HL-60/S4 treated with retinoic acid at 250 ng/mL for 4 days and 3 days (cell line): ENCODE data around the gene LRSAM1.

Experiments
- in situ Hi-C: fragments of 300-500 bp; cut with MboI; formaldehyde crosslinking; loops from 2 replicates; pipeline ENCODE4 v1.7.0; 2022; ENCODE audit warnings: low sequenced_read_pairs

Gene LRSAM1

DNA sequence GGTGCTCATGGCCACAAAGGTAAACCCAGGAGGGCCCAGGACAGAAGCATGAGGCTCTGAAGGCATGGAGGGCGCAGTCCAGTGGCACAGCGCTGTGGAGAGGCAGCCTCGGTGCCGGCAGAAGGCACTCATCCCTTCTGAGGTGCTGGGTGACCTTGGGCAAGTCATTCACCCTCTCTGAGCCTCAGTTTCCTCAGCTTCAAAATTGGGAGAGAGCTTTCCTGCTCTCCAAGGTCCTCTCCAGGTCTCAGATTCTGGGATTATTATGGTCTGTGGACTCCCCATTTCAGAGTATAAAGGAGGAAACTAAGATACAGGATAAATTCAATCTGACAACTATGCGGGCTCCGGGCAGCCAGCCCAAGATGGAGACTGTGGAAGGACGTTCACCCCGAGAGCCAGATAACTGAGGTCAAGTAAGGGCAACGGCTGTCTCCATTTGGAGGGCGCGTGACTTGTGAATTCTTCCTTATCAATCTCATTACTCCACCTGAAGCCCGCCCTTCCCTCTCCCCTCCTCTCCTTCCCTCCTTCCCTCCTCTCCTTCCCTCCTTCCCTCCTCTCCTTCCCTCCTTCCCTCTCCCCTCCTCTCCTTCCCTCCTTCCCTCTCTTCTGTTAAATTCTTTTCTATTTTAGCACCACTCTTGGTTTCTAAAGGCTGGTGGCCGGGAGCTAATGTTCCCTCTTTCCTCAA, 58.1 kb downstream of the LRSAM1 start:
- in situ Hi-C loops, result loop anchor here (10.0 to 25.0 kb wide), 2 partner anchors 225 to 403 kb away; partner anchors contain the start of genes ST6GALNAC4 and TOR2A

- in situ Hi-C loops, result loop anchor here (10.0 to 25.0 kb wide), 2 partner anchors 225 to 402 kb away; partner anchors contain the start of genes ST6GALNAC4 and TOR2A
Observed at GRCh38 chr9:127509955-127510299, 58.6 kb downstream of the LRSAM1 start.

DNA sequence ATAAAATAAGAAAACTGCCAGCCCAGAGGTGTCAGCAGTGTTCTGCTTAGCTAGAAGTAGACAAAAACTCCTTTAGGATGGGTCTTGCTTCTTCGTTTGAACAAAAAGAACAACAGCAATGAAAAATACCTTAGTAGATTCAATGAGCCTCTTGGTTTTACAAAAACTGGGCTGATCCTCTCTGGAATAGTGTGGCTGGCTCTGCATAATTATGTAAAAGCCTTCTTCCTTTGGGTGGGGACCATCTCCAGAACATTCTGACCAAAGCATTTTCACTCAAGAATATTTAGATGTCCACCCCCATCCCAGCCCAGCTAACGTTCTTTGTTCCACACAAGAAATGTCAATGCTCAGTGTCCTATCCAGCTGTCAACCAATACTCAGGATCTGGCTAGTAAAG, 63.2 kb downstream of the LRSAM1 start:
- in situ Hi-C loops, result loop anchor here (25.0 kb wide), 1 partner anchor 398 kb away; the partner anchor contains the start of gene ST6GALNAC4

GRCh38 chr9:127516835-127517607, 65.7 kb downstream of the LRSAM1 start:
- in situ Hi-C loops, result loop anchor here (25.0 kb wide), 1 partner anchor 395 kb away; the partner anchor contains the start of gene ST6GALNAC4

DNA sequence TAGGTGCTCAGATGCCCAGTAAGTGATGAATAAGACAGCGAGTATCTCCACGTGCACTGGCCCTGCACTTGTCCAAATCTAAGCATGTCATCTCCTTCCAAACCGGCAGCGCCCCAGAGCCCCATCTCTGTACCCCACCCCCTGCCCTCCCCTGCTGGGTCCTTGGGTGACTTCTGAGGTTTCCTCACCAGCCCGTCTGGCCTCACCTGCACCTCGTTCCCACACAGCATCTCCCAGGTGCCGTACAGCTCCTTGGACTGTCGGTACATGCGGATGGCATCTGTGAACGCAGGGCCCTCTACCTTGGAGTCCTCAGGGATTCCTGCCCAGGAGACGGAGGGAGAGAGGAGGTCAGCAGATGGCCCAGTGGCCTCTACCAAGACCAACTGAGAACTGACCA, 66.3 kb downstream of the LRSAM1 start:
- in situ Hi-C loops, result loop anchor here (25.0 kb wide), 1 partner anchor 395 kb away; the partner anchor contains the start of gene ST6GALNAC4

DNA sequence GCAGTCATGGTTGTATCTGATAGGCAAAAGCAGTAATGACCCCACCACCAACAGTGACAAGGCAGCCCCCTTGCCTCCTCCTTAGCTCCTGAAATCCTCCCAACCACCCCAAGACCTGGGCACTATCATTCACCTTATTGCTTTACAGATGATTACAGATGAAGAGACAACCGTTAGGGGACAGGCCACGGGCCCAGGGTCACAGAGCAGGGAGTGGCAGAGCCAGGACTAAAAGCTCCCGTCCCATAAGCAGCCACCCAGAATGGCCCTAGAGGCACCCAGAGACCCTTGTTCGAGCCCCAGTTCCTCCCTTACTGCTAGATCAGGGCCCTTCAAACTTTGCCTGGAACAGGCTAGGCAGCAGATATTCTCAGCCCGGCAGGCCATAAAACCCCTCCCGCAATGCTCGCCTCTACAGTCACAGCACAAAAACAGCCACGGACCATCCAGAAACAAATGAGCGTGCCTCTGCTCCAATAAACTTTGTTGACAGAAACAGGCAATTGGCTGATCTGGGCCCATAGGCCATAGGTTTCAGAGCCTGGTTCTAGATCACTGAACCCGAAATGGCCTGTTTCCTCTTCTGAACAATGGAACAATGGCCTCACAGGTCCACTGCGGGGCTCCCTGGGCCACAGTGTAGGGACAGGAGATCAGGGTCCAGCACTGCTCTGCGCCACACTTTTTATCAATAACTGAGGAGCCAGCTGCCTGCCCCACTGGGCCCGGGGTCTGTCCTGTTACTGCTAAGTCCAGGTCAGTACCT, 67.0 kb downstream of the LRSAM1 start:
- in situ Hi-C loops, result loop anchor here (25.0 kb wide), 1 partner anchor 394 kb away; the partner anchor contains the start of gene ST6GALNAC4

DNA sequence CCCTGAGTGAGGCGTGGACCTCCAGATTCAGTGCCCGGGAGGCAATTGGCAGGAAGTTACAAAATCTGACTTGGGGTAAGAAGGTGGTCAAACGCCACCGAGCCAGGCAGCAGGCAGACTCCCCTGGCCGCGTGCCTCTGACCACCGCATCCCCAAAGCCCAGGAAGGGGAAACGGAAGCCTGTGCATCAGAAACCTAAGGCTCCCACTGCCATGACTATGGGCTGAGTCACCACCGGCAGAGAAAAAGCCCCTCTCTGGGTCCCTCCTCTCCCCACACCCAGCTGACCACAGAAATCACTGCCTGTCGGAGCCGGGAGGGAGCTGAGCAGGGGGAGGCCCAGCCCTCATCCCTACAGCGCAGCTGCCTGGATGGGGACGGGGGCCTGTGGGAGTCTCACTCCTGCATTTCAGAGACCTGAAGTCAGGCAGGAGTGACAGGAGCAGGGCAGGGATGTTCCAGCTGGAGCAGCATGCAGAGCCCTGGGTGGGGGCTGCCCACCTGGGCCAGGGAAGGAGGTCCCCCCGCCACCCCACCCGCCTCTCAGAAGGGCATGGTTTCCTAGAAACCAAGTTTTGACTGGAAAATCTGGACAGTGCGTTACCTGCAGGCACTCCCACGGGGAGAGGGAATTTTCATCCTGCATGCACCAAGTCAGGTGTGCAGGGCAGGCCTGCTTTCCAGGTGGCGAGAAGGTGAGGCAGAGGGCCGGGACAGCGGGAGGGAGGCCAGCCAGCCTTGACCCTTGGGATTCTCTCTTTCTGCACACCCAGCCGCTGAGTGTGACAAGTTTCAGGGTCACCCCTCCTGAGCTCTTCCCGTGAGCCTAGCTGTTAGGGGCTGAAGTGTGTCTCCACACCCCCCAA, 68.2 kb downstream of the LRSAM1 start:
- in situ Hi-C loops, result loop anchor here (25.0 kb wide), 1 partner anchor 393 kb away; the partner anchor contains the start of gene ST6GALNAC4

- in situ Hi-C loops, result loop anchor here (25.0 kb wide), 1 partner anchor 391 kb away; the partner anchor contains the start of gene ST6GALNAC4
Observed at GRCh38 chr9:127520941-127521918, 69.9 kb downstream of the LRSAM1 start.

- in situ Hi-C loops, result loop anchor here (25.0 kb wide), 1 partner anchor 390 kb away; the partner anchor contains the start of gene ST6GALNAC4
Observed at GRCh38 chr9:127521919-127522304, 70.6 kb downstream of the LRSAM1 start.

GRCh38 chr9:127522727-127523126, 71.4 kb downstream of the LRSAM1 start:
- in situ Hi-C loops, result loop anchor here (25.0 kb wide), 1 partner anchor 390 kb away; the partner anchor contains the start of gene ST6GALNAC4

GRCh38 chr9:127523312-127523851, 72.1 kb downstream of the LRSAM1 start:
- in situ Hi-C loops, result loop anchor here (25.0 kb wide), 1 partner anchor 389 kb away; the partner anchor contains the start of gene ST6GALNAC4

- in situ Hi-C loops, result loop anchor here (25.0 kb wide), 1 partner anchor 388 kb away; the partner anchor contains the start of gene ST6GALNAC4
Observed at GRCh38 chr9:127524373-127524772, 73.1 kb downstream of the LRSAM1 start.

- in situ Hi-C loops, result no loop called here
Observed at GRCh38 chr9:127525401-127526188, 74.3 kb downstream of the LRSAM1 start.

- in situ Hi-C loops, result no loop called here
Observed at GRCh38 chr9:127526655-127527559, 75.6 kb downstream of the LRSAM1 start.

DNA sequence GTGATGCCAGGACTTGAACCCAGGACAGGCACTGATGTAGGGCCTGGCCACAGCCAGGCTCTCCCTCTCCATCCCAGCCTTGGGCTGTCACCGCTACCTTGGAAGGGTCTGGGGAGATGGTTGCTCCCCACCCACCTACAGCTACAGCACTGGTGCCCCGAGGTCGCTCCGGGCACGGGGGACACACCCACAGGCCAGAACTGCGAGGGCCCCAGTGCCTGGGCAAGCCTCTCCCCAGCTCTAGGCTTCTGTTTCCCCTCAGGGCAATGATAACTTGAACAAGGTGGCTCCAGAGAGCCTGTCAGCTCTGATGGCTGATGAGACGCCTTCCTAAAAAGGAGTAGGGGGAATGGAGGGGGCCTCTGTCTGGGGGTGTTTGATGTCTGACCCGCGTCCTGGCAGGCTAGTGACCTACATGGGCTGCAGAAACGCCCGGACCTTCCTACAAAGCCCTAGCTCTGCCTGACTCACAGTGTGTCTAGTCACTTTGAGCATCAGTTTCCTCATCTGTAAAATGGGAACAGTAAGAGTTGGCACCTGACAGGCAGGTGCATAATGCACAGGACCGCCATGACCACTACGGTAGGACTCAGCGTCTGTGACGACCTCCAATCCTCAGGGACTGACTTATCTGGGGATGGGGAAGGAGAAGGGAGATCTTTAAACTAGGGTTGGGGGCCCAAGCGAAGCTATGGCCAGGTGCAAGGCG, 76.4 kb downstream of the LRSAM1 start:
- in situ Hi-C loops, result no loop called here
